Ovary (tissue), 9 donors: ENCODE measurements around the gene PHOX2A. TPM values are rescaled to one million over a fixed set of nuclear protein-coding genes. Genes with fewer than 3 reads are reported as not detected.

Source experiments
- DNase-seq, 5 donors: peaks; one replicate each; pipeline ENCODE4 v3.0.0-alpha.2; 2019 to 2020
- H3K27ac ChIP-seq, 2 donors: fragments of 200-600 bp; one replicate each; pipeline versions ENCODE4 v1.5.1 to v1.8.0; 2019 to 2022
- H3K27me3 ChIP-seq: fragments of 200-600 bp; one replicate; pipeline ENCODE4 v1.8.0; 2022
- H3K36me3 ChIP-seq: fragments of 200-600 bp; sonication (generic); one replicate; pipeline ENCODE4 v1.5.1; 2019
- H3K4me1 ChIP-seq: one replicate; pipeline ENCODE4 v1.8.1; 2013; ENCODE audit warnings: mild to moderate bottlenecking, moderate library complexity; ENCODE audit not compliant: insufficient read depth
- H3K4me3 ChIP-seq: fragments of 200-600 bp; sonication (generic); one replicate; pipeline ENCODE4 v1.5.1; 2017
- H3K9me3 ChIP-seq, 2 donors: fragments of 200-600 bp in 1 of 2; sonication (generic) in 1 of 2; one replicate each; pipeline versions ENCODE4 v1.5.1 to v1.8.1; 2013 to 2019; ENCODE audit warnings: mild to moderate bottlenecking in 1 of 2, moderate library complexity in 1 of 2
- EP300 ChIP-seq: sonication (generic); formaldehyde crosslinking; IDR thresholded peaks from one replicate; pipeline ENCODE4 v1.6.1; 2017; ENCODE audit warnings: antibody characterized with exemption
- POLR2A ChIP-seq: fragments of 450-650 bp; IDR thresholded peaks from one replicate; pipeline ENCODE4 v1.6.1; 2017; ENCODE audit warnings: antibody characterized with exemption, mild to moderate bottlenecking, moderate library complexity
- WGBS, 3 donors: extraction: QIAGEN DNeasy Blood & Tissue Kit in 1 of 3; methylation state at CpG; one replicate each; pipeline versions ENCODE4 v1.1.5 to v1.1.7; 2013 to 2017; 5-methylcytosine and 5-hydroxymethylcytosine counted together
- intact Hi-C, 4 donors: fragments of 100-400 bp; cut with DNase I; formaldehyde crosslinking; loops; one replicate each; pipeline versions ENCODE4 v1.11.0 to v1.15.1; 2022 to 2023
- polyA plus RNA-seq, 2 donors: library from polyadenylated mRNA; stranded (reverse); fragments of 200-250 nt in 1 of 2; fragments of 350-450 nt in 1 of 2; fragmentation: Illumina TruSeq in 1 of 2; extraction: RNeasy Lipid Tissue Mini Kit (QIAGEN cat#74804) in 1 of 2; gene quantifications; one replicate each; pipeline ENCODE4 v1.2.3, GENCODE V29; 2013 to 2014
- total RNA-seq, 7 donors: library from RNA; depleted of rRNA in 2 of 7; stranded (reverse); fragments of >200 nt in 2 of 7; fragmentation: NEBNext Ultra II Directional in 3 of 7; extraction: Animal tissue kit (Norgen Biotek cat#: 25700) in 3 of 7; gene quantifications; one replicate each; pipeline versions ENCODE4 v1.1.0 to v1.2.4, GENCODE V29; 2016 to 2023
- TF ChIP-seq, protein P1 (sequence below), 3 donors: fragments of 450-650 bp in 2 of 3; fragments of 200-600 bp in 1 of 3; IDR thresholded peaks; one replicate each; pipeline versions ENCODE4 v1.5.1 to v1.8.0; 2016 to 2022; ENCODE audit warnings: antibody characterized with exemption in 3 of 3, mild to moderate bottlenecking in 1 of 3
- donor health status: DM: no; HTN: no; CAD: no; lungs with moderate emphysema.
- donor health status: DM: no; HTN: no; CAD: no.
- donor health status: Bipolar disorder and iron deficiency.
- donor health status: DM: yes; HTN: yes; CAD: no.
- donor health status: DM: no; HTN: no; CAD: no.
- donor health status: DM: yes; HTN: yes; CAD: no.

PHOX2A gene
- total and polyA plus RNA-seq, 9 donors = not detected

DNA sequence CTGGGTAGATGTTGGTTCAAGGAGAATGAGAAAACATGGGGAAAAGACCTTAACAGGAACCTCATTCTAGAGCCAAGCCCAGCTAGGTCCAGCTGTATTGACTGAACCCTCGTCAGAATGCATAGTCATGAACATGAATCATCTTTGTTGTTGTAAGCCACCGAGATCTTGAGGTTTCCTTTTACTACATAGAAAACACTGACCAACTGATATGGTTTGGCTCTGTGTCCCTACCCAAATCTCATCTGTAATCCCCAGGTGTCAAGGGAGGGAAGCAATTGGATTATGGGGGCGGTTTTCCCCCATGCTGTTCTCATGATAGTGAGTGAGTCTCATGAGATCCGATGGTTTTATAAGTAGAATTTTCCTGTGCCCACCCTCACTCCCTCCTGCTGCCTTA is 19.4 kb upstream of the PHOX2A start:
- Histone ChIP-seq H3K36me3 (no peaks in the 10 kb centered on the region), H3K27ac (no peak overlapping the region), H3K9me3 (no peaks in the 10 kb centered on the region), H3K4me1 (no peaks in the 10 kb centered on the region), H3K27me3 (no peaks in the 10 kb centered on the region), H3K4me3 (no peak overlapping the region)
- intact Hi-C loops = no loop called here
- TF ChIP-seq, protein P1, sequence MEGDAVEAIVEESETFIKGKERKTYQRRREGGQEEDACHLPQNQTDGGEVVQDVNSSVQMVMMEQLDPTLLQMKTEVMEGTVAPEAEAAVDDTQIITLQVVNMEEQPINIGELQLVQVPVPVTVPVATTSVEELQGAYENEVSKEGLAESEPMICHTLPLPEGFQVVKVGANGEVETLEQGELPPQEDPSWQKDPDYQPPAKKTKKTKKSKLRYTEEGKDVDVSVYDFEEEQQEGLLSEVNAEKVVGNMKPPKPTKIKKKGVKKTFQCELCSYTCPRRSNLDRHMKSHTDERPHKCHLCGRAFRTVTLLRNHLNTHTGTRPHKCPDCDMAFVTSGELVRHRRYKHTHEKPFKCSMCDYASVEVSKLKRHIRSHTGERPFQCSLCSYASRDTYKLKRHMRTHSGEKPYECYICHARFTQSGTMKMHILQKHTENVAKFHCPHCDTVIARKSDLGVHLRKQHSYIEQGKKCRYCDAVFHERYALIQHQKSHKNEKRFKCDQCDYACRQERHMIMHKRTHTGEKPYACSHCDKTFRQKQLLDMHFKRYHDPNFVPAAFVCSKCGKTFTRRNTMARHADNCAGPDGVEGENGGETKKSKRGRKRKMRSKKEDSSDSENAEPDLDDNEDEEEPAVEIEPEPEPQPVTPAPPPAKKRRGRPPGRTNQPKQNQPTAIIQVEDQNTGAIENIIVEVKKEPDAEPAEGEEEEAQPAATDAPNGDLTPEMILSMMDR (IDR thresholded peaks at IDR 0.05) = no peak
- TF ChIP-seq POLR2A (no peak), EP300 (no peak)
- DNase-seq = no peak
- 55 to 62% (median 60%) methylated on average over 4 of the region's 4 CpGs for WGBS, 3 donors

DNA sequence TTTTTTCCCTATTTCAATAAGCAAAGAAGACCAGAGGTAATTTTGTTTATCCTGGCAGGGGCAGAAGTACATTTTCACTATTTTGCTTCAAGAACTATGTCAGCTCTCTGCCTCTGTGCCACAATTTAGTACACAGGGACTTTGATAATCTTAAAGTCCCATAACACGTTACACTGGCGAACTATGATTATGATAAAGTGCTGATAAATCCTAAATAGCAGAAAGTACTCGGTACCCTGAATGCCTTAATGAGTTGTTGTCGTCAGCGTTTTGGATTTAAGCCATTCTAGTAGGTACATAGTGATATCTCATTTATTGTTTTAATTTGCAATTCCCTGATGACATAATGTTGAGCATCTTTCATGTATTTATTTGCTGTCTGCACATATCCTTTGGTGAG is 16.6 kb upstream of the PHOX2A start:
- Histone ChIP-seq H3K4me3 (no peak overlapping the region), H3K9me3 (no peaks in the 10 kb centered on the region), H3K27ac (no peak overlapping the region), H3K36me3 (no peaks in the 10 kb centered on the region), H3K27me3 (no peaks in the 10 kb centered on the region), H3K4me1 (no peaks in the 10 kb centered on the region)
- no peak for DNase-seq
- no peak for TF ChIP-seq POLR2A
- TF ChIP-seq, protein P1 (IDR thresholded peaks at IDR 0.05) = no peak
- no peak for TF ChIP-seq EP300
- intact Hi-C loops = no loop called here
- 26 to 51% (median 30%) methylated on average over 5 of the region's 5 CpGs for WGBS, 3 donors

DNA sequence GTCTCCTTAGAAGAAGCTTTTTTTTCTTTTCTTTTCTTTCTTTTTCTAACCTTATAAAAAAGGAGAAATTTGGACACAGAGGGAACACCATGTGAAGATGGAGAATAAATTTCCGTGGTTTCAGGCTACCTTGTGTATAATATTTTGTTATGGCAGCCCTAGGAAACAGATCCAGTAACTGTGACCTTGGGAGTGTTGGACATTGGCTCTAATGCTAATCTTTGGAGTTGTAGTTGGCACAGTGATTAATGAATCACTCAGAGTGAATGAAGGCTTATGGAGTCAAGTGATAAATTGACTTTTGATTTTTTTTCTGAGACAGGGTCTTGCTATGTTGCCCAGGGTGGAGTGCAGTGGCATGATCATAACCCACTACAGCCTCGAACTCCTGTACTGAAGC is 15.5 kb upstream of the PHOX2A start:
- DNase-seq = no peak
- no peaks in the 10 kb centered on the region for H3K36me3 ChIP-seq
- intact Hi-C loops = no loop called here
- H3K27ac ChIP-seq = no peak overlapping the region
- H3K27me3 ChIP-seq = no peaks in the 10 kb centered on the region
- no peaks in the 10 kb centered on the region for H3K9me3 ChIP-seq
- no peak overlapping the region for H3K4me3 ChIP-seq
- TF ChIP-seq EP300 (no peak), POLR2A (no peak)
- TF ChIP-seq, protein P1 (IDR thresholded peaks at IDR 0.05) = no peak
- WGBS, 3 donors = 76 to 80% (median 78%) methylated on average over 2 of the region's 2 CpGs
- no peaks in the 10 kb centered on the region for H3K4me1 ChIP-seq

DNA sequence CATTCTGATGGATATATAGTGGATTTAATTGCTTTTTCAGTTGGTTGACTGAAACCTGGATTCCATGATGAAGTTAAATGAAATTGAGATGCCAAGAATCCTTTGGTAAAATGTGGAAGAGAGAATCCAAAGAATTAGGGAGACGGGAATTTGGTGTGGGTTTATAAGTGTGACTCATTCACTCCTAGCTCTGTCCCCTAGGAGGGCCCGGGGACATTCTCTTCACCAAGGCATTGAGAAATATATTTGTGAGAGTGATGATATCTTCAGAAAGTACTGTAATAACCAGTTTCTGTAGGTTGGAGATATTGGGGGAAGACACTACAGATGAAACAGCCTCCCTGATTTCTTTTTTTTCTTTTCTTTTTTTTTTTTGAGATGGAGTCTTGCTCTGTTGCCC is 13.6 kb upstream of the PHOX2A start:
- WGBS, 3 donors = 79 to 81% (median 79%) methylated on average over 2 of the region's 2 CpGs
- DNase-seq = no peak
- Histone ChIP-seq H3K27ac (no peak overlapping the region), H3K4me1 (no peaks in the 10 kb centered on the region), H3K4me3 (no peak overlapping the region), H3K36me3 (no peaks in the 10 kb centered on the region), H3K27me3 (no peaks in the 10 kb centered on the region), H3K9me3 (no peaks in the 10 kb centered on the region)
- TF ChIP-seq, protein P1 (IDR thresholded peaks at IDR 0.05) = no peak
- TF ChIP-seq EP300 (no peak), POLR2A (no peak)
- intact Hi-C loops = no loop called here
